HG02642 (cell line): Measurements from ENCODE around the gene SNAPC1.
A peak's percentile ranks its signal among the peaks of the same experiment; 100 is the strongest.

ENCODE experiments used
- ATAC-seq: cut with Tn5 transposase; IDR thresholded peaks from one replicate; pipeline ENCODE4 v1.9.1; 2021; ENCODE audit warnings: mild to moderate bottlenecking; ENCODE audit not compliant: unreplicated experiment, poor library complexity

The SNAPC1 gene

DNA sequence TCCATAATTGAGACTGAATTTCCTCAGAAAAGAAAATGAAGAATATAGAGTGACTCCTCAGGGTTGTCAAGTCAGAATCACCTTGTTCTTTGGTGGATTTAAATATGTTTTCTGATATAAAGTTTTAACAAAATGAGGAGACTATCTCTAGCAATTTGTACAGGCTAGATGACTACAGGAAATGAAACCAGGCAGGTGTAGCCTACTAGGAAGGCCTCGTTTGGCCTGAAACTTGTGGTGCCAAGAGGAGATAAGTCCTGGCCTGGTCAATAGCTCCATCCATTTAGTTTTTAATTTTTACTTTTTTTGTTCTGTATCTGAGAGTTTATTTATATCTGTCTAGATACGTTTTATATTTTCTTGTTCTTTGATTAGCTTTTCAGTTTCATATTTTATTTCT lies 41.5 kb downstream of the SNAPC1 start:
- no peak for ATAC-seq

DNA sequence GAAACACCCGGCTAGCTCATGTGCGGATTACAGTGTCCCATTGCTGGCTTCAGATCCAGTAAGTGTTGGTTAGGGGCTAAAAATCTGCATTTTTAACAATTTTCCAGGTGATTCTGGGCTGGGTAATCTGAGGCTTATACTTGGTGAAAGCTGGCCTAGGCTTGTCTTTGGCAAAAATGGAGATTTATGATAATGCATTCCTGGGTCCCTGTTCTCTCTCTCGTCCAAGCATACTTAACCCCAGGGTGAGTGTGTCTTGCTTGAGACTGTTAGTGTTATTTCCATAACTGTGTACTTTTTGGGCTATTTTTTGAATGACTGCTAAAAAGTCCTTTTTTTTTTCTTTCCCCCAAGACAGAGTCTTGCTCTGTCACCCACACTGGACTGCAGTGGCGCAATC lies 43.2 kb downstream of the SNAPC1 start:
- no peak for ATAC-seq

DNA sequence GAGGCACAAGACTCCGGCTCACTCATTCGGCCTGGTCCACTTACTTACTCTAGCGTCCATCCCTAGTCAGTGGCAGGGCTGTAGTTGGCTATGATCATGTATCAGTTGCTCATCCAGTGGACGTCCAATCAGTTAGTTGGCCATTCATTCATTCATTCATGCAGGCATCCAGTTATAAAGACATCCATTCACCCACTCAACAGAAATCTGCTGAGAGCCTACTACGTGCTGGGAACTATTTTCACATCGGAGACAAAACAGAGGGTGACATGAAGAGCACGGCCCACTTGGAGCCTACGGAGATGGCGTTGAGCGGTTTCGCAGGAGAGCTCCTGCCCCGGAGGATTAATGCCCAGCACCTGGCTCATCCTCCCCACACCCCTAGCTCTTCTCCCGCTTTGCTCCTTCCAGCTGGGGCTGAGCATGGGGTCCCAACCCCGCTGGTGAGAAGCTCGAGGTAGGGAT lies 49.7 kb downstream of the SNAPC1 start:
- ATAC-seq, result no peak

DNA sequence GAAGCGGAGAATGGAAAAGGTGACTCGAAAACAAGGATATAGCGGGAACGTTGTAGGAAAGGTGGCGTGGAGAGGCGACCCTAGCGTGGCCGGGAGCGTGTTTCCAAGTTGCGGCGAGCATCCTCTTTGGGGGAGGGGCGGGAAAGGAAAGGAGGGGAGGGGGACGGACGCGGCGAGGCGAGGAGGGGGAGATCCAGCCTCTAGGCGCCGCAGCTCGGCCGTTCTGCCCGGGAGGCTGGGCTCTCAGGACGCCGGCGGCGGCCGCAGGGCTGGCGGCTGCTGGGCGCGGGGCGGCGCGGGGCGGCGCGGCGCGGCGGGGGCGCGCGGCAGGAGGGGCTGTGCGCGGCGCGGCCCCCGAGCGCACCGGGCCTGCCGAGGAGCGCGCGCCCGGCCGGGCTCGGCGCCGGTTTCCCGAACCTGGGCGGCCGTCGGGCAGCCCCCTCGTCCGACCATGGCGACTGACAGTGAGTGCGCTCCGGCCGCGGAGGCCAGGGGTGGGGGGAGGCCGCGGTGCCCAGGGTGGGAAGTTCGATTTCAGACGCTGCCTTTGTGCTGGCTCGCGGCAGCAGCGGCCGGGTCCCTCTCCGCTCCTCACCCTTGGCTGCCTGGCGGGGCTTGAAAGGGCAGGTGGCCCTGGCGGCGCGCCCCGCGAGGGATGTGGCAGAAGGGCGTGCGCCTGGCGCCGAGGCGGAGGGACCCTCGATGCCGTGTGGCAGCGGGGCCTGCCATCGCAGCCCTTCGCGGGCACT lies 50.3 kb downstream of the SNAPC1 start, which contains the start of gene SYT16:
Gene SYT16, plus strand, starts transcription at position 357 of the 749 bp plus-strand sequence.
- ATAC-seq, result no peak

DNA sequence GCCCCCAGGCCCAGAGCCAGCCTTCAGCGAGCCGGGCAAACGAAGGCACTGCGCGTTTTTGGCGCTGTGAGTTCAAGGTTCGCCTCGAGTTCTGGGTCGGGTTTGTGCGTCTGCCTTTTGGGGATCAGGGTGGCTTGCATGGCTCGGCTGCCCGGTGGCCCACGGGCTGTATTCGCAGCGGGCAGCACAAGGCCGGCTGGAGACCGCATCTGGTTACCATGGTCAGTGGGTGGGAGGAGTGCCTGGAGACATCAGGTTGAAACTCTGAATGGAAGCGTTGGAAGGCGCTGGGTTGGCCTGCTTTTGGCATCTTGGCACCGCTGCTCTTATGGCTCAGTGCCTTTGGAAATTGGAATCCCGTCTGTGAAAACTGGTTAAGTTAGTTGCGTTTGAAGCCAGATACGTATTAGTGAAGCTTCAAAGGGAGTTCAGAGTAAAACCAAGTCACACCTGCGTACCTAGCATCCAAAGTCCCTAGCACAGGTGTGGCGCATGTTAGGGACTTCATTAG lies 50.9 kb downstream of the SNAPC1 start:
- ATAC-seq, result no peak

DNA sequence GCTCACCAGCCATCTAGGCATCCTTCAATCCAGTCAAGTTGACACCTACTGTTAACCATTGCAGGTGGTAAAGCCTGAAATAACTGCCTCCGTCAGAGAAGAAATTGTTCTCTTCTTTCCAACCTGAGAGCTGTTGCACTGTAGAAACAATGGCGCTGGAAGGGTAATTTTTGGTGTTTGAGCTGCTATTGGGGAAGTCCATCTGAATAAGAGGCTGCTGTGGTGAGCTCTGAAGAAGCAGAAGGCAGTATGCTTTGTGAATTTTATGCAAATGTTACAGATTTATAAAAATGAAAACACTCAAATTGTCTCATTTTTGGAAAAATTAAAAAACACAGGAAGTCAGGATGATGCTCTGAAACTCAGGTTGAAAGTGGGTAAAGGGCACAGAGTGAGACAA lies 60.2 kb downstream of the SNAPC1 start:
- ATAC-seq, result no peak

DNA sequence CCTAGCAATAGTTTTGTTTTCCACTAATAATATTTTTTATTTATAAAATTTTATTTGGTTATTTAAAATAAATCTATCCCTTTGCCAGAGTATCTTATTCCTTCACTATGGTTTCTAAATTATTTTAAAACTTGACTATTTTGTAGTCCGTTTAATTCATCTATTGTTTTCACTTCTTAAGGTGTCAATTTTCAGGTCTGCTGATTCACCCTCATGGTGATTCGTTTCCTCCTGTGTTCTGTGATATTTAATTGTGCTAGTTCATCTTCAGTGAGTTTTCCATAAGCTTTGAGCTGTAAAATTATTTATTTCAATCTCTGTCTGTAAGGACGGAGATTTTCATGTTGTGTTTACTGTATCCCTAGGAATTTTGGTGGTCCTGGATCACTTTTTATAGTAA lies 70.6 kb downstream of the SNAPC1 start:
- no peak for ATAC-seq

DNA sequence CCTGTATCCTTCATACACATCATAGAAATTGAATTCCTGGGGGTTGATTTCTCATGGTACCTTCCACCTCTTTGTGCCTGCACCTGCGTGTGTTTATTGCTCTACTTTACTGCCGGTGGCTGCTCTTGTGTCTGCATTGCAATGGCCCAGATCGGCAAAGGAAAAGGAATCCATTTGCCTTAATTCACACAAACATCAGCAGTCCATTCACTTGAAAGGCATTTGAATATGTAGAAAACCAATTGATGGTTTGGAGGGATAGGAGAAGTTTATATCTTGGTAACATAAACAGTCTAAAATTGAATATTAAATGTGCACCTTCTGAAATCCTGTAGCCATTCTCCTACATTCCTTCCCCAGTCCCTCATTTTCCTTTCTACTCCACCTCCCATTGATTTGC lies 74.0 kb downstream of the SNAPC1 start:
- ATAC-seq, result no peak

DNA sequence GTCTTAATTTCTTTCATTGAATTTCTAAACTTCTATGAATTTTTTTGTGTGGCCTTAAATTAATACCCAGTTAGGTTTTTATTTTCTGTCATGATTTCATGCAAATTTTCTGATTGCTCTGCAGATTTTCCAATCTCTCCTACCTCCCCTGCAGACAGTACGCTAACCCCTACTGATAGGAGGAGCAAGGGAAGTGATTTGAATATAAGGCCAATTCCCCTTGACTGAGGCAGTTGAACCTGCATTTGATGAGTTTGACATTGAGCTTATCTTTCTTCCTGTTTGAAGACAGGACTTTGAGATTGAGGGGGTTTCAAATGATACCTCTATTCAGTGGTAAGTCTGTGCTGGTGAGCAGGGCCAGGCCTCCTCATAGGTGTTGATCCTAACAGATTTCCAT lies 74.6 kb downstream of the SNAPC1 start:
- no peak for ATAC-seq

DNA sequence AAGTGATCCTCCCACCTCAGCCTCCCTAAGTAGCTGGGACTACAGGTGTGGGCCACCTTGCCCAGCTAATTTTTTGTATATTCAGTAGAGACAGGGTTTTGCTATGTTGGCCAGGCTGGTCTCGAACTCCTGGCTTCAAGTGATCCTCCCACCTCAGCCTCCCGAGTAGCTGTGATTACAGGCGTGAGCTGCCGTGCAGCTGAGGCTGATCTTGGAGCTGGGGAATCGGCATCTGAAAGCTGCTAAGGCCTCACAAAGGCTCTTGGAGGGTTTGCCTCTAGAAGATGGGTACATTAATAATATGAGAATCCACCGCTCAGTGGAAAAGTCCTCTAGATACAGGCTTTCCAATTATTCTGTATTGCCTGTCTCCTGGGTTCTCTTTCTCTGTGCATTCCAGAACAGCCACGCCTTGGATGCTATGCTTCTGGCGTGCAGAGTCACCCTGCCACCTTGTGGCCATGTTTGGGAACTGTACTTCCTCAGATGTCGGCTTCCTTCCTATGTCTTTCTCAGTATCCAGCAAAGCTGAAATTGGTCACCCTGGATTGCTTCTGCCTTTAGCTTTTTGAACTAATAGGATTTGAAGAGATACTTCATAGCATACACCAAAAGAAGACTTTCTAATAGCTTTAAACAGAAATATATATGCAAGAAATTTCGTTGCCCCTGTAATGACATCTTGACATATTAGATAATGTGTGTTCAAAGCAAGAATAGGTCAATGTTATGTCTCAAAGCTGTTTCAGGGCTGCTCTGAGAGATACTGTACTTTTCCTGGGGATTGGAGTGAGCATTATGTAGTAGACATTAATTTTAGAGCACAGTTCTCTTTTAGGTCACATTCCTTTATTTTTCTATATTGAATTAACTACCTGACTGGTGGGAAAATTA lies 75.4 kb downstream of the SNAPC1 start:
- ATAC-seq, result peak; percentile 85

DNA sequence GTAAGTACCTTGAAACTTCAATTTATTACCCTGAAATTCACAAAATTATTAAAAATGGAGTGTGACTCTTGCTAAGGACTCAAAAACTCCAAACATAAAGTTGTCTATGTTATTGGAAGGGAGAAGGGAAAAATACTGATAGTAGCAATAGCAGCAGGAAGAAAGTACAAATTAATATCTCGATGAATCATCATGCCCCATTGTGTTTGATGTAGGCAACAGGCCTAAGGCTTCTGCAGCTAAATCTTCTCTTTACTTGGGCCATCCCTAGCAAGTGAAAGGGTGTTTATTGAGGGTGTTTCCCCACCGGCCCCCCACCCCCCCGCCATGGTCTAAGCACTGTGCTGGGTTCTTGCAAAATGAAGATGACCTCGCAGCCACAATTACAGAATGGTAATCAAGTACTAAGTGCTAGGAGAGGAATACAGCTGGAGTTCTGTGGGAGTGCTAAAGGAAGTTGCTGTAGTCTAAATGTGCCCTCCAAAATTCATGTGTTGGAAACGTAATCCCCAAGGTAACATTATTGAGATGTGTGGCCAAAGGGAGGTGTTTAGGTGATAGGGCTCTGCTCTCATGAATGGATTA lies 76.5 kb downstream of the SNAPC1 start:
- ATAC-seq, result no peak

DNA sequence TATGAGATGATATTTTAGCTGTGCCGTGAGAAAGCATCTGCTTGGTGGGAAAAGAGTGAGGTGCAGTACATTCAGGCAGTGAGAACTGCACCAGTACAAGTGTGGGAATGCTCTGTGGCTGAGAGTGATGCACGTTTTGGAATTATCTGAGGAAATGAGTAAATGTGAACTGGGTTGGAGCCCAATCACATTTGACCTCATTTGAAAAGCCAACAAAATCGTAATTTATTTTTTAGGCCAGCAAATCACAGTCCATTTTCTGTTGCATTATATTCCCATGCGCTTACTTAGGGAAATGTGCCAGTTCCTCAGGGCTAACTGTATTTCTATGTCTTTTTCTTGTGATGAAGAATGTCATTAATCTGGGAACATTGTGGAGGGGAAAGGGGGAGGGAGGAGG lies 77.3 kb downstream of the SNAPC1 start:
- no peak for ATAC-seq

DNA sequence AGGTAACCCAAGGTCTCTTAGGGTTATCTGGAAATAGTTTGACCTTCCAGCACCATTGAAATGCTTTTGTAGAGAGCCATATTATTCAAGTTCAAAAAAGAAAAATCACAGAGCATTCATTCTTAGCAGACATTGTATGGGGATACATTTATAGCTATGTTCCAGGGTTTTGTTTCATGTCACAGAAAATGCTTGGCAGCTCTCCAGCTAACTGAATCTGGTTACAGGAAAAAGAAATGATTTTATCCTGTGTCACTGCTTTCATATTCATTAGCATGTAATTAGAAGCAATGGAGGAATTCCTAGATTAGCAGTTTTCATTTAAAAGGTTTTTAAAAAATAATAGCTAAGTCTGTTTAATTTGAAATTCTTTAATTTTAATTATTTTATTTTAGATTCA lies 78.9 kb downstream of the SNAPC1 start:
- ATAC-seq, result no peak
